Measurements from ENCODE around the gene CANT1.

CANT1 gene

DNA sequence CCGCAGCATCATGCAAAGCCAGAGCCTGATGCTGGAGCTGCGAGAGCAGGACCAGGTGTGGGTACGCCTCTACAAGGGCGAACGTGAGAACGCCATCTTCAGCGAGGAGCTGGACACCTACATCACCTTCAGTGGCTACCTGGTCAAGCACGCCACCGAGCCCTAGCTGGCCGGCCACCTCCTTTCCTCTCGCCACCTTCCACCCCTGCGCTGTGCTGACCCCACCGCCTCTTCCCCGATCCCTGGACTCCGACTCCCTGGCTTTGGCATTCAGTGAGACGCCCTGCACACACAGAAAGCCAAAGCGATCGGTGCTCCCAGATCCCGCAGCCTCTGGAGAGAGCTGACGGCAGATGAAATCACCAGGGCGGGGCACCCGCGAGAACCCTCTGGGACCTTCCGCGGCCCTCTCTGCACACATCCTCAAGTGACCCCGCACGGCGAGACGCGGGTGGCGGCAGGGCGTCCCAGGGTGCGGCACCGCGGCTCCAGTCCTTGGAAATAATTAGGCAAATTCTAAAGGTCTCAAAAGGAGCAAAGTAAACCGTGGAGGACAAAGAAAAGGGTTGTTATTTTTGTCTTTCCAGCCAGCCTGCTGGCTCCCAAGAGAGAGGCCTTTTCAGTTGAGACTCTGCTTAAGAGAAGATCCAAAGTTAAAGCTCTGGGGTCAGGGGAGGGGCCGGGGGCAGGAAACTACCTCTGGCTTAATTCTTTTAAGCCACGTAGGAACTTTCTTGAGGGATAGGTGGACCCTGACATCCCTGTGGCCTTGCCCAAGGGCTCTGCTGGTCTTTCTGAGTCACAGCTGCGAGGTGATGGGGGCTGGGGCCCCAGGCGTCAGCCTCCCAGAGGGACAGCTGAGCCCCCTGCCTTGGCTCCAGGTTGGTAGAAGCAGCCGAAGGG lies 38.6 kb upstream of the CANT1 start:
- no peak for DNase-seq (ENCODE audit: low read depth in 1 of 2, low spot score in 1 of 2)
- no peak for TF ChIP-seq JUND (IDR thresholded peaks at IDR 0.05; ENCODE audit: low read depth)
- in situ Hi-C loops (cut with HindIII; ENCODE audit: low pct_unique_long_range_greater_than_20kb, low sequenced_read_pairs) = no loop called here

DNA sequence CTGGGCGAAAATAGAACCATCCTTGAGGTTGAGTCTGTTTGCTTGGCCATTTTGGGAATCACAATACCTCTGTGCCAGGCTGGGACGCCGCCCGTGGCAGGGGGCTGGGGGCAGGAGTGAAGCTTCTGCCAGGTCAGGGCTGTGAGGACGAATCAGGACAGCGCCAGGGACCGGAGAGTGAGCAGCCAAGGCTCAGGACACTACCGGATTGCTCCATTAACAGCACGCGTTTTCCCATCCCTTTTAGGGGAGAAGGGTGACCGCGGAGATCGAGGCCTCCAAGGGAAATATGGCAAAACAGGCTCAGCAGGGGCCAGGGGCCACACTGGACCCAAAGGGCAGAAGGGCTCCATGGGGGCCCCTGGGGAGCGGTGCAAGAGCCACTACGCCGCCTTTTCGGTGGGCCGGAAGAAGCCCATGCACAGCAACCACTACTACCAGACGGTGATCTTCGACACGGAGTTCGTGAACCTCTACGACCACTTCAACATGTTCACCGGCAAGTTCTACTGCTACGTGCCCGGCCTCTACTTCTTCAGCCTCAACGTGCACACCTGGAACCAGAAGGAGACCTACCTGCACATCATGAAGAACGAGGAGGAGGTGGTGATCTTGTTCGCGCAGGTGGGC lies 37.8 kb upstream of the CANT1 start:
- DNase-seq (ENCODE audit: low read depth in 1 of 2, low spot score in 1 of 2) = no peak
- TF ChIP-seq JUND (IDR thresholded peaks at IDR 0.05; ENCODE audit: low read depth) = no peak
- in situ Hi-C loops (cut with HindIII; ENCODE audit: low pct_unique_long_range_greater_than_20kb, low sequenced_read_pairs) = no loop called here

DNA sequence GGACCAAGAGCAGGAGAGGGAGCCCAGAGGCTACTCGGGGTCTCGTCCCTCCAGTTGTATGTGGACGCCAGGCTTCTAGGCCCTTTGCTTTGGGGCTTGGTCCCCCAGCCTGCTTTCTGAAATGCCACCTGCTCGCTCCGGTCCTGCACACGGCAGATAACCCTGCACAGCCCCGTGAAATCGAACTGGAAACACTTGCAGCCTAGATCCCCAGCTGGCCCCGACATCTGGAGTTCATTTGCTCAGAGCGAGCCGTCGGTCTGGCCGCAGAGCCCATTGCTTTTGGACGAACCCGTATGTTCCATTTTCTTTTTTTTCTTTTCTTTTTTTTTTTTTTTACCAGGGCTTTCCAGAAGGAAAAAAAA lies 37.3 kb upstream of the CANT1 start:
- in situ Hi-C loops (cut with HindIII; ENCODE audit: low pct_unique_long_range_greater_than_20kb, low sequenced_read_pairs) = no loop called here
- TF ChIP-seq JUND (IDR thresholded peaks at IDR 0.05; ENCODE audit: low read depth) = no peak
- no peak for DNase-seq (ENCODE audit: low read depth in 1 of 2, low spot score in 1 of 2)

DNA sequence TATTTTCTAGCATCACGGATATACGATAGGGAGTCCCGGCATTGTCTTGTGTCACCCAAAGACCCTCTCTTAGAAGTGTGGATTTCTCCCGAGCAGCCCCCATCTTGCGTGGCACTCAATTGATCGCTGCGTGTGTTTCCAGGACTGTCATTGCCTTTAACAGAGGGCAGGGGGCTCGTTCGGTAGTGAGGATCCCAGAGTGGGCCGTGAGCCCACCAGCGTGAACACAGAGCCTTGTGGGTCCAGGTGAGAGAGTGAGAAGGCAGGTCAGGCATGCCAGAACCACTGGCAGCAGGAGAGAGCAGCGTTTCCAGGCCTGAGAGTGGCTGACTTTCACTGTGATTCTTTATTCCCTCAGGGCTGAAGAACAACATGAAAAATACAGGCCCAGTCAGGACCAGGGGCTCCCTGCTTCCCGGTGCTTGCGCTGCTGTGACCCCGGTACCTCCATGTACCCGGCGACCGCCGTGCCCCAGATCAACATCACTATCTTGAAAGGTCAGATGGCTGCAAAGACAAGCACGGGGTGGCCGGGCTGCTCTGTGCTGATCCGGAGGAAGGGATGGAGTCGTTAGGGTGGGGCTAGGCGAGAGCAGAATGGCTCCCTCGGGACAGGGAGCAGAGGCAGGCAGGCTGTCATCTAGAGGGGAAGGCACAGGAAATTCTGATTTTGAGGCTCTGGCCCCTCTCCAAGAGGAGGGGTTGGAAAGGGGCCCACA lies 36.8 kb upstream of the CANT1 start:
- no peak for DNase-seq (ENCODE audit: low read depth in 1 of 2, low spot score in 1 of 2)
- no peak for TF ChIP-seq JUND (IDR thresholded peaks at IDR 0.05; ENCODE audit: low read depth)
- in situ Hi-C loops (cut with HindIII; ENCODE audit: low pct_unique_long_range_greater_than_20kb, low sequenced_read_pairs) = no loop called here

DNA sequence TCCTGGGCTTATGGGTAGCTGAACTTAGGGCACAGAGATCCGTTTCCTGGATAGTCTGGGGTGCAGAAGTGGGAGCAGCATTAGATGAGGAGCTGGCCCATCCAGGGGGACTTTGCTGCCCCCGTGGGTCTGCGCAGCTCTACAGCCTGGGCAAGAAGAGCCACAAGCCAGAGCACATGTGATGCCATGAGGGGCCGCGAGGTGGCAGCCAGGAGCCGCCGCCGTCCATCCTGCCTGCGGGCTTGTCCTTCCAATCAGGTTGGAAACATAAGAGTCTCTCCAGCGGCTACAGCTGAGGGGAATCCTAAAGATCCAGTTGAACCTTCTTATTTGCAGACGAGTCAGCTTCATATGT lies 36.3 kb upstream of the CANT1 start:
- TF ChIP-seq JUND (IDR thresholded peaks at IDR 0.05; ENCODE audit: low read depth) = no peak
- peak; percentile 81 to 88 for DNase-seq (ENCODE audit: low read depth in 1 of 2, low spot score in 1 of 2)
- in situ Hi-C loops (cut with HindIII; ENCODE audit: low pct_unique_long_range_greater_than_20kb, low sequenced_read_pairs) = no loop called here

DNA sequence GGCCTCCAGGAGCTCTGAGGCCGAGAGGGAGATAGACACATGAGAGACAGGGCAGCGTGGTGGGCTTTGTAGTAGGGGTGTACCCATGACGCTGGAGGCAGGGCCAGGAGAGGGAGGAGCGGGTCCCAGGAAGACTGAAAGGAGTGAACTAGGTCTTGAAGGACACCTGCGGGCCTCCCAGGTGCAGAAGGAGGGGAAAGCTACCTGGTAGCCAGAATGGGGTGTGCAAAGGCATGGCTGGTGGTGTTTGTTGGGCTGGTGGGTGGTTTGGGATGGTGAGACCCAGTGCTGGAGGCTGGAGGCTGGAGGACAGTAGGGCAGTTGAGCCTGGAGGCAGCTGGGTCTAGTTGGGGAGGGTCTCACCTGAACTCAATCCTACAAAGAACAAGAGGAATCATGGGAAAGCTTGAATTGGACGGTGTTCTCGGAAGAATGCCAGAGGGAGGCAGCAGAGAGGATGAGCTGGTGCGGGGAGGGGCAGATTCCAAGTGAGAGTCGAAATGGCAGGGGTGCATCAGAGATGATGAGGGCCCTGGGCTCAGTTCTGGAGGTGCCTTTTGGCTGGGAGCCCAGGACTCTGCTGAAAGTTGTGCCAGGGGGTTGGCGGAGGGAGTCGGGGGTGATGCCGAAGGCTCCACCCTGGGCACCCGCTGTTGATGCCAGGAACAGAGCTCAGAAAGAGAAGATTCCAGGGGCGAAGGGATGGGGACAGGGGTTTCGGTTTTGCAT lies 35.6 kb upstream of the CANT1 start:
- in situ Hi-C loops (cut with HindIII; ENCODE audit: low pct_unique_long_range_greater_than_20kb, low sequenced_read_pairs) = no loop called here
- no peak for TF ChIP-seq JUND (IDR thresholded peaks at IDR 0.05; ENCODE audit: low read depth)
- no peak for DNase-seq (ENCODE audit: low read depth in 1 of 2, low spot score in 1 of 2)

DNA sequence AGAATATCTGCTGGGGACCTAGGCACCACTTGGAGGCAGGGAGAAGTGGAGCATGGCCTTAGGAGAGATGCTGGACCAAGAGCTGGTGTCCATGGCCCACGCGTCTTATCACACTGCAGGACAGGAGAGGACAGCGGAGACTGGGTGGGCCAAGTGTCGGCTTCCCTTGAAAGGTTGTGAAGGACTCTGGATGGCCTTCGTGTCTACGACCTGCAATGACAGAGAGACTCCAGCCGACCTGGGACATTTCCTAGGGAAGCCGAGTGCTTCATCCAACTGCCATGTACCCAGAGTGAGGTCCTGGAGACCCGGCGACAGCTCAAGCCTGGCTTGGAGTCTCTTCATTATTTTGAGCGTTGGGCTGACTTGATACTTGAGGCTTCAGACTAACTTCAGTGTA lies 34.9 kb upstream of the CANT1 start:
- DNase-seq (ENCODE audit: low read depth in 1 of 2, low spot score in 1 of 2) = no peak
- no peak for TF ChIP-seq JUND (IDR thresholded peaks at IDR 0.05; ENCODE audit: low read depth)
- in situ Hi-C loops (cut with HindIII; ENCODE audit: low pct_unique_long_range_greater_than_20kb, low sequenced_read_pairs) = no loop called here

DNA sequence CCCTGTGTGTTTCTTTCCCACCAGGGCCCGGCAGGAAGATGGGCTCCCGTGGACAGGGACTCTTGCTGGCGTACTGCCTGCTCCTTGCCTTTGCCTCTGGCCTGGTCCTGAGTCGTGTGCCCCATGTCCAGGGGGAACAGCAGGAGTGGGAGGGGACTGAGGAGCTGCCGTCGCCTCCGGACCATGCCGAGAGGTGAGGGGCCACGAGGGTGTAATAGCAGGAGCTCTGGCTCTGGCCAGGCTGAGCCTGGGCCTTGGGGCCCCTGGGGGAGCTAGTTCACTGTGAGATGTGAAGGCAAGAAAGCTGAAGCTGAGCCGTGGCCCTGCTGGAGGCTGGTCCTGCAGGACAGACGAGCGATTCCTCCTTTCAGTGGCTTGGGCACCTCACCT lies 34.4 kb upstream of the CANT1 start:
- no peak for TF ChIP-seq JUND (IDR thresholded peaks at IDR 0.05; ENCODE audit: low read depth)
- in situ Hi-C loops (cut with HindIII; ENCODE audit: low pct_unique_long_range_greater_than_20kb, low sequenced_read_pairs) = no loop called here

DNA sequence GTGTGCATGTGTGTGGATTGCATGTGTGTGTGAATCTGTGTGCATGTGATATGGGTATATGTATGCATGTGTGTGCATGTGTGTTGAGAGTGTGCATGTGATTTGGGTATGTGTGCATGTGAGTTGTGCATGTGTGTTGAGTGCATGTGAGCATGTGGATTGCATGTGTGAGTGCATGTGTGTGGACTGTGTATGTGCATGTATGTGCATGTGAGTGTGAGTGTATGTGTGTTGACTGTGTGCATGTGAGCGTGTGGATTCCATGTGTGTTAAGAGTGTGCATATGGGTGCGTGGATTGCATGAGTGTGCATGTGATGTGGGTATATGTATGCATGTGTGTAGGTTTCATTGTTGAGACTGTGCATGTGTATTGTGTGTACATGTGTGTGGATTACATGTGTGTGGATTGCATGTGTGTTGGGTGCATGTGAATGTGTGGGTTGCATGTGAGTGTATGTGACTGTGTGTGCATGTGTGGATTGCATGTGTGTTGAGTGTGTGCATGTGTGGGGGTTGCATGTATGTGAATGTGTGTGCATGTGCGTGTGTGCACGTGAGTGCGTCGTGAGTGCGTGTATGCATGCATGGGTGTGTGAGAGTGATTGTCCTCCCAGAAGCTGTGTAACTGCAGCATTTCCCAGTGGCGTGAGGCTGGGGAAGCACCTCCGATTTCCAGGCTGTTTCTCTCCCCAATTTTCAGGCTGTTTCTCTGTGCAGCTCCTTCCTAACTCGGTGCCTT lies 33.8 kb upstream of the CANT1 start:
- no peak for DNase-seq (ENCODE audit: low read depth in 1 of 2, low spot score in 1 of 2)
- in situ Hi-C loops (cut with HindIII; ENCODE audit: low pct_unique_long_range_greater_than_20kb, low sequenced_read_pairs) = no loop called here
- no peak for TF ChIP-seq JUND (IDR thresholded peaks at IDR 0.05; ENCODE audit: low read depth)

More for the DNA sequence above, 34.4 kb upstream of the CANT1 start:
- no peak for DNase-seq (ENCODE audit: low read depth in 1 of 2, low spot score in 1 of 2)

DNA sequence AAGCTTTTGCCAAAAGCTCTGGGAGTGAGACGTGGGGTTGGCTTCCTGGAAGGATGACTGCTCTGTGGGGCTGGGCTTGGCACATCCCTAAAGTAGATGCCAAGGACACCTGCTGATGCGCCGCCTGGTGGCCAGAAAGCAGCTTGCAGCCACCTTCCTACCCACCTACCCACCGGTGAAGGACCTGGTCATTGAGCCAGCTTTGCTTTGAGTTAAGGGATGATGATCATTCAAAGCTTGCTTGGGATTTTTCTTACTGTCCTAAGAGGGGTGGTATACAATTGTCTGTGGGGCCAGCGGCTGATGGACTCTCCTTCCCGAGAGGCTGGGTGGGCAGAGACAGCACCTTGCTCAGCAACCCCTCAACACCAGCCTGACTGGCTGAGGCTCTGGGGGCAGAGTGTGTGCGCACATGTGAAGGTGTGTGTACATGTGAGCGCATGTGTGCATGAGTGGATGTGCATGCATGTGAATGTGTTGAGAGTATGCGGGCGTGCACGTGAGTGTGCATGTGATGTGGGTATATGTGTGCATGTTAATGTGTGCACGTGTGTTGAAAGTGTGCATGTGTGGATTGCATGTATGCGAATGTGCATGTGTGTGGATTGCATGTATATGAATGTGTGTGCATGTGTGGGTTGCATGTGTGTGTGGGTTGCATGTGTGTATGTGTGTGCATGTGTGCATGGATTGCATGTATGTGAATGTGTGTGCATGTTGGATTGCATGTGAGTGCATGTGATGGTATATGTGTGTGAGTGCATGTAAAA lies 33.0 kb upstream of the CANT1 start:
- in situ Hi-C loops (cut with HindIII; ENCODE audit: low pct_unique_long_range_greater_than_20kb, low sequenced_read_pairs) = no loop called here
- peak; percentile 87 to 91 for DNase-seq (ENCODE audit: low read depth in 1 of 2, low spot score in 1 of 2)
- TF ChIP-seq JUND (IDR thresholded peaks at IDR 0.05; ENCODE audit: low read depth) = no peak

DNA sequence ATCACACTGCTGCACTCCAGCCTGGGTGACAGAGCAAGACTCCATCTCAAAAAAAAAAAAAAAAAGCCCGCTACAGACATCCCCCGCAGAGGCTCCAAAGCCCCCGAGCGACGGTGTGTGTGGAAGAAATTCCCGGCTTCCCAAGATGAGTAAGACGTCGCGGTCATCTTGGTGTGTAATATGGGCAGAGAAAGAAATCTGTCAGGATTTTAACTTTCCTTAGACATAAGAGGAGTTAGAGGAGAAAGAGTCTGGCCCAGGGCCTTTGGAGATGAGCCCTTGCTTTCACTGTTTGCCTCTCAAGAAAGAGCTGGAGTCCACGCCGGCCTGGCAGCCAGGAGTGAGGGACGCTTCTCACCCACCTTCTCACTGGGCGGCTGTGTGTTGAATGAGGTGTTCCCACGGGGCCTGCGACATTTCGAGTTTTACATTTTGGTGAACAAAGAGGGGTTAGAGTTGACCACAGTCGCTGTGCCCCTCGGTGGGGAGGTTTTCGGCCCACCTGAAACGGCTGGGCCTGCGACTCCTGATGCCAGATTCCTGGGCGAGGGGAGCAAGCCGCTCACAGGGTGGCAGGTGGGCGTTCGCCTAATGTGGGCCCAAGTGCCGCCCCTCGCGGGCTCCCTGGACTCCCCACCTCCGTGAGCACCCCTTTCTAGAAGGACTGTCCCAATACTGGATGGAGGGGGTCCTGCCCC lies 32.3 kb upstream of the CANT1 start:
- DNase-seq (ENCODE audit: low read depth in 1 of 2, low spot score in 1 of 2) = no peak
- no peak for TF ChIP-seq JUND (IDR thresholded peaks at IDR 0.05; ENCODE audit: low read depth)
- in situ Hi-C loops (cut with HindIII; ENCODE audit: low pct_unique_long_range_greater_than_20kb, low sequenced_read_pairs) = no loop called here

Data from T47D (cell line).